Breast epithelium (tissue), 4 donors: ENCODE data around the gene DCTN5. TPM values are rescaled to one million over a fixed set of nuclear protein-coding genes. Genes with fewer than 3 reads are reported as not detected.

ENCODE experiments used
- DNase-seq, 2 donors: peaks; one replicate each; pipeline ENCODE4 v3.0.0-alpha.2; 2019; ENCODE audit warnings: low spot score in 2 of 2
- H3K27ac ChIP-seq, 2 donors: fragments of 200-600 bp; sonication (generic) in 1 of 2; one replicate each; pipeline ENCODE4 v1.5.1; 2016 to 2019; ENCODE audit warnings: mild to moderate bottlenecking in 1 of 2
- H3K27me3 ChIP-seq, 2 donors: fragments of 200-600 bp; sonication (generic) in 1 of 2; one replicate each; pipeline versions ENCODE4 v1.5.1 to v1.6.0; 2017 to 2019; ENCODE audit warnings: control low read depth in 1 of 2, mild to moderate bottlenecking in 1 of 2
- H3K36me3 ChIP-seq: fragments of 200-600 bp; one replicate; pipeline ENCODE4 v1.5.1; 2019
- H3K4me1 ChIP-seq, 2 donors: fragments of 200-600 bp; sonication (generic); one replicate each; pipeline ENCODE4 v1.5.1; 2016 to 2019; ENCODE audit warnings: control low read depth in 1 of 2
- H3K4me3 ChIP-seq, 3 donors: fragments of 200-600 bp; sonication (generic); 1 replicate in 2 of 3; 2 replicates in 1 of 3; pipeline ENCODE4 v1.5.1; 2016 to 2019; ENCODE audit warnings: mild to moderate bottlenecking in 3 of 3, moderate library complexity in 2 of 3
- H3K9me3 ChIP-seq, 2 donors: fragments of 200-600 bp; sonication (generic) in 1 of 2; one replicate each; pipeline ENCODE4 v1.5.1; 2016 to 2019; ENCODE audit warnings: control low read depth in 1 of 2
- CTCF ChIP-seq, 3 donors: fragments of 450-650 bp; IDR thresholded peaks; one replicate each; pipeline ENCODE4 v1.5.1; 2016 to 2017; ENCODE audit warnings: antibody characterized with exemption in 3 of 3, mild to moderate bottlenecking in 3 of 3, moderate library complexity in 3 of 3
- POLR2A ChIP-seq: fragments of 450-650 bp; IDR thresholded peaks from one replicate; pipeline ENCODE4 v1.6.1; 2016; ENCODE audit warnings: antibody characterized with exemption, mild to moderate bottlenecking, moderate library complexity
- POLR2AphosphoS5 ChIP-seq, 3 donors: sonication (generic); formaldehyde crosslinking; IDR thresholded peaks; one replicate each; pipeline ENCODE4 v1.6.1; 2017; ENCODE audit warnings: antibody characterized with exemption in 3 of 3
- intact Hi-C: fragments of 100-400 bp; cut with DNase I; formaldehyde crosslinking; loops from one replicate; pipeline ENCODE4 v1.15.1; 2023; ENCODE audit warnings: low total_unique reads
- total RNA-seq, 3 donors: library from RNA; depleted of rRNA; stranded (reverse); fragments of >200 nt; gene quantifications; one replicate each; pipeline ENCODE4 v1.1.0, GENCODE V29; 2016

DCTN5 gene
- total RNA-seq, 3 donors from 2014 or later: 29.5 to 41.8 (median 41.3) TPM

DNA sequence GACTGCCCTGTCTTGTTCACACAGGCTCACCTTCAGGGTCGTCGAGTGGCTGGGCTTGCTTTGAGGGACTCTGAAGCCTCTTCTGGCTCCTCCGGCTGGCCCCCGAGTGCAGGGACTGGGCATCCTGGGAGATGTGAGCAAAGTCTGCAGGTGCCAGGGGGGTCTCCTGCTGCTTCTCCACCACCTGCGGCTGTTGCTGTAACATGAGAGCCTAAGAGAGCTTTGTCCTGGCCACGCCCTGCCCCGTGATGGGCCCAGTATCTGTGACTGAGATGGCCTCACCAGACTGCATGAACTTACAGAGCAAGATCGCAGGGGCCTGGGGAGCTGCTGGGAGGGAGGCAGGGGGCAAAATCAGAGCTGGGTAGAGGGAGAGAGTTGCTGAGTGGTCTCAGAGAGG lies 59.2 kb downstream of the DCTN5 start:
- no peak overlapping the region for H3K27ac ChIP-seq
- H3K4me3 ChIP-seq: no peak overlapping the region
- H3K9me3 ChIP-seq: no peaks in the 10 kb centered on the region
- intact Hi-C loops: no loop called here
- no peaks in the 10 kb centered on the region for H3K4me1 ChIP-seq
- TF ChIP-seq CTCF (IDR thresholded peaks at IDR 0.05): no peak
- no peak for TF ChIP-seq POLR2A
- H3K27me3 ChIP-seq: no peaks in the 10 kb centered on the region
- no peak for DNase-seq
- no peaks in the 10 kb centered on the region for H3K36me3 ChIP-seq

- TF ChIP-seq POLR2AphosphoS5 (IDR thresholded peaks at IDR 0.05) (no peak), POLR2A (no peak), CTCF (IDR thresholded peaks at IDR 0.05) (no peak)
- intact Hi-C loops: no loop called here
- Histone ChIP-seq H3K9me3 (no peaks in the 10 kb centered on the region), H3K27me3 (no peaks in the 10 kb centered on the region), H3K27ac (no peak overlapping the region), H3K4me1 (no peaks in the 10 kb centered on the region), H3K4me3 (no peak overlapping the region), H3K36me3 (no peaks in the 10 kb centered on the region)
- DNase-seq: no peak
These were observed 59.8 kb downstream of the DCTN5 start for GRCh38 chr16:23701045-23701444.

DNA sequence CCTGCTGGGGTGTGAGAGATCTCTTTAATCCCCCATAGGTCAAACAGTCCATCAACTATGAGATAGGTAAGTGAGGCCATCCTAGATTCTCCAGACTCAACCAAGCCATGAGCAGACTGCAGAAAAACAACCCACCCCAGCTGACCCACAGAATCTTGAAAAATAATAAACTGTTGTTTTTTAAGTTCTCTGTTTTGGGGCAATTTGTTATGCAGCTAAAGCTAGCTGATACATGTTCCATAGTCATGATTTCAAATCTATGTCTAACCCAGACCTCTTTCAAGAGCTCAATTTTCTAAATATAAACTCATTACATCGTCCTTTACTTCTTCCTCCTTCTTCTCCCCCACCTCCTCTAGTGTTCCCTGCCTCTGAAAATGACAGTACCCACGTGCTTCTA lies 61.7 kb downstream of the DCTN5 start:
- Histone ChIP-seq H3K36me3 (no peaks in the 10 kb centered on the region), H3K4me3 (no peak overlapping the region), H3K27ac (no peak overlapping the region), H3K4me1 (no peaks in the 10 kb centered on the region), H3K27me3 (no peaks in the 10 kb centered on the region), H3K9me3 (no peaks in the 10 kb centered on the region)
- no peak for DNase-seq
- TF ChIP-seq CTCF (IDR thresholded peaks at IDR 0.05): no peak
- TF ChIP-seq POLR2A: no peak
- no peak for TF ChIP-seq POLR2AphosphoS5 (IDR thresholded peaks at IDR 0.05)
- intact Hi-C loops: no loop called here

DNA sequence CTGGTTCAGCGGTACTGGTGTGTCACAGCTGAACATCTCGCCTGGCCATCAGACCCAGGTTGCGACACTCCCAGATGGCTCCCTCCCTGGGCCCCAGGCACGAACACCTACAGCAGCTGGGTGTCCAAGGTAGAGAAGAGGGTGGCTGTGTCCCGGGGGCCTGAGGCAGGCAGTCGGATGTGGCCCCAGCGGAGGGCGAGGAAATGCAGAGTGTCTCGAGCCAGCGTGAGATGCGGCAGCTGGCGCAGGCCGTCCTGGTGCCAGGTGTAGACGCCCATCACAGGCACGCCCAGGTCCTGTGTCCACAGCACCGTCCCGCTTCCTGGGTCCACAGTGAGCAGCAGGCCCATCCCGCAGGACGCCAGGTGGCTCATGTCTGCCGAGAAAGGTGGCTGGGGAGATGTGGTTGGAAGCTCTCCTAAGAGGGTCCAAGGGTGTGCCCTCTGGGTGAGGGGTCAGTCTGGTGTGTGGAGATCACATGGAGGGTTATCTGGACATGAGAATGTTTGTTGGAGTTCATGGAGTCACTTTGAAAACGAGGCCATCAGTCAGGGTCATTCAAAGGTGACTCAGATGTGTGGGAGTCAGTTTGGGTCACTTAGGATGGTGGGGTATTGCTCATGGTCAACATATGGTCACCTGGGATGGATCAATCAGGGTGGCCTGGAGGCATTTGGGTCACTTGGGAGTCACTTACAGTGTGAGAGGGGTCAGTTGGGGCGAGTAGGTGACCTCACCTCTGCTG lies 63.7 kb downstream of the DCTN5 start:
- Histone ChIP-seq H3K27ac (no peak overlapping the region), H3K27me3 (no peaks in the 10 kb centered on the region), H3K4me3 (no peak overlapping the region), H3K9me3 (peaks cover 0 to 12% of the 10 kb centered on the region in 2 donors), H3K36me3 (no peaks in the 10 kb centered on the region), H3K4me1 (no peaks in the 10 kb centered on the region)
- intact Hi-C loops: no loop called here
- TF ChIP-seq CTCF (IDR thresholded peaks at IDR 0.05) (no peak), POLR2AphosphoS5 (IDR thresholded peaks at IDR 0.05) (no peak)
- no peak for DNase-seq

GRCh38 chr16:23705517-23705902 lies 64.2 kb downstream of the DCTN5 start:
- no peaks in the 10 kb centered on the region for H3K4me1 ChIP-seq
- H3K4me3 ChIP-seq: no peak overlapping the region
- DNase-seq: no peak
- TF ChIP-seq POLR2A (no peak), POLR2AphosphoS5 (IDR thresholded peaks at IDR 0.05) (no peak), CTCF (IDR thresholded peaks at IDR 0.05) (no peak)
- no peak overlapping the region for H3K27ac ChIP-seq
- no peaks in the 10 kb centered on the region for H3K36me3 ChIP-seq
- intact Hi-C loops: no loop called here
- H3K27me3 ChIP-seq: no peaks in the 10 kb centered on the region
- H3K9me3 ChIP-seq: peaks cover 0 to 16% of the 10 kb centered on the region in 2 donors
